Fibroblast of mammary gland (primary cell): Measurements from ENCODE around the gene GJB1.
"Not testable (repeated sequence)": the region's sequence is repeated elsewhere in the genome, so short reads cannot be mapped to it uniquely, and the experiment has no call there.

Experiments
- DNase-seq: peaks from one replicate; pipeline ENCODE4 v3.0.0-alpha.2; 2010; ENCODE audit warnings: low read depth
- H3K4me3 ChIP-seq: 2 replicates; pipeline ENCODE4 v1.5.1; 2011; ENCODE audit warnings: low read depth, mild to moderate bottlenecking, low read length, moderate library complexity; ENCODE audit not compliant: control insufficient read depth
- CTCF ChIP-seq: conservative IDR thresholded peaks from 2 replicates; pipeline ENCODE4 v1.5.1; 2011; ENCODE audit warnings: low read depth, low read length, inconsistent platforms; ENCODE audit not compliant: control insufficient read depth, insufficient read depth

Gene GJB1

GRCh38 chrX:71254092-71254963 is 31.3 kb downstream of the GJB1 start, which contains the start of gene ZMYM3:
Gene ZMYM3 (minus strand): TSS chrX:71254140. CDS start chrX:71253255, 885 bp downstream.
- H3K4me3 ChIP-seq, result peak within 1 kb of the TSS; percentile 75
- no peak for TF ChIP-seq CTCF
- peak; percentile 71 for DNase-seq

GRCh38 chrX:71256051-71256450 is 33.0 kb downstream of the GJB1 start:
- TF ChIP-seq CTCF, result no peak
- DNase-seq, result peak; percentile 20
- H3K4me3 ChIP-seq, result no peak overlapping the region

- no peak for TF ChIP-seq CTCF
- DNase-seq, result no peak
- H3K4me3 ChIP-seq, result no peak overlapping the region
Measured at GRCh38 chrX:71256856-71257255, 33.8 kb downstream of the GJB1 start.

GRCh38 chrX:71268624-71269023 is 45.6 kb downstream of the GJB1 start:
- DNase-seq, result not testable (repeated sequence)

GRCh38 chrX:71269801-71270395 is 46.9 kb downstream of the GJB1 start:
- no peak overlapping the region for H3K4me3 ChIP-seq
- no peak for DNase-seq
- TF ChIP-seq CTCF, result no peak

More at GRCh38 chrX:71268624-71269023, 45.6 kb downstream of the GJB1 start:
- not testable (repeated sequence) for H3K4me3 ChIP-seq

GRCh38 chrX:71272313-71272712 is 49.3 kb downstream of the GJB1 start:
- not testable (repeated sequence) for DNase-seq, H3K4me3 ChIP-seq
